HS-5 (cell line): Measurements from ENCODE around the gene ARL6IP4.

Source experiments
- DNase-seq: peaks from one replicate; pipeline ENCODE4 v3.0.0-alpha.2; 2012; ENCODE audit warnings: low read depth

The ARL6IP4 gene

DNA sequence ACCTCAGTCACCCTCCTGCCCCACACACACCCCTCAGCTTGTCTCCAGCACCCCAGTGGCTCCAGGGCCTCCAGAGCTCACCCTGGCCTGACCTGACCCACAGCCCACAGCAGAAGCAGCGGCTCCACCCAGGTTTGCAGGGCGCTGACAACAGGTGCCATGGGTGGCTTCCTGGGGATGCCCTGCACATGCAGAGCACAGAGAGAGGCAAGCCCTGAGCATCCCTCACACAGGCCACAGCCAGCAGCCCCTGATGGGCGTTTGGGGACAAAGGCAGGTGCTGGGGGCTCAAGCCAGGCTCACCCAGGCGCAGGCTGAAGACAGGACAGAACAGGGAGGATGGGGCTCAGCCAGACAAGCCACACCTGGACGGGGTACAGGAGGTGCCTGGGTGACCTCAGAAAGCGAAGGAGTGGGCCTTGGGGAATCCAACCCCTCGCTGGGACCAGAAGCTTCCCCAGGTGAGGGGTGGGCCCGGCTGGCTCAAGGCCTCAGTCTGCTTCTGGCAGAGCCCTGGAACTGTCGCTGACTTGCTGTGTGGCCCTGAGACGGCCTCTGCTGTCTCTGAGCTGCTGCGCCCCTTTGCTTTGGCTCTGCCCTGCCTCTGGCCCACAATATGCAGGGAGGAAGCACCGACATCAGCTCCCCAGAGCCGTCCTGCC, 10.6 kb downstream of the ARL6IP4 start:
- DNase-seq, result no peak

DNA sequence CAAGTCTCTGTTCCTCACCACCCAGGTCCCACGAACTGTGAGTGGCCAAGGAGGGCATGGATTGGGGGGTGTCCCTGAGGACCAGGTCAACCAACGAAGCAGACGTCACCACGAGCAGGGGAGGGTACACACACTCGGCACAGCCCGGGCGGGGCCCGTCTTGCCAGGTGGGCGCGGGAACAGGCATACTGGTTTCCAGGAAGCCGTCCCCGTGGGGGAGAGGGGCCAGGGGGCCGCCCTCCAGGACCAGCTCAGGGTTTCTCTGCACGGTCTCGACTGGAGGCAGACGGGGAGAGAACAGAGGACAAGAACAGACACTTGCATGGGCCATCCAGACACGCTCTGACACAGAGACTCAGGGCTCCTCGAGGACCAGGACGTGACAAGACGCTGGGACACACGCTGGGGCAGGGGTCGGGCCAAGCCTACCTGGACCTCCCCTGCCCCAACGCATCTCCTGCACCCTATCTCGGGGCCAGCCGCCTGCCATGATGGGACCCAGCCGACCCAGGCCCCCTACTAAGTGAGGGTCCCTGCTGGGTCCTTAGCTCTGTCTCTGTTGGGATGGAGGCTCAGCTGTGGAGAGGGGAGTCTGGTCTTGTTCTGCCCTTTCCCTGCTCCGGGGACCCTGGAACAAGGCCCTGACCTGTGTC, 11.3 kb downstream of the ARL6IP4 start:
- DNase-seq, result no peak

DNA sequence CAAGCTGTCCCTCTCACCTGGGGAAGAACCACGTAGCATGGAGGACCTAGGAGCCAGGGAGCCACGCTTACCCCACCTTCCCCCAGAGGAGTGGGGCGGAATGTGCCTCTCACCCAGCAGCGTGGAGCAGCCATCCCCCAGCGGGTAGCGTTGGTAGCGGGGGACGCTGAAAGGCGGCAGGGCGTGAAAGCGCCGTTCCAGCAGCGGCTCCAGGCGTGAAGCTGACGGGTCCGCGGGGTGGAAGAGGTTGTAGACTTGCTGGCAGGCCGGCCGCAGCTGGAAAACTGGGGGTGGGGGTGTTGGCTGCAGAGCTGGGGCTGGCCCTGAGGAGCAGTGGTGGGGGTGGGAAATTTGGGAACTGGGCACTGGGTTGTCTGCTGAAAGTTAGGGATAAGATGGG, 11.9 kb downstream of the ARL6IP4 start:
- no peak for DNase-seq

DNA sequence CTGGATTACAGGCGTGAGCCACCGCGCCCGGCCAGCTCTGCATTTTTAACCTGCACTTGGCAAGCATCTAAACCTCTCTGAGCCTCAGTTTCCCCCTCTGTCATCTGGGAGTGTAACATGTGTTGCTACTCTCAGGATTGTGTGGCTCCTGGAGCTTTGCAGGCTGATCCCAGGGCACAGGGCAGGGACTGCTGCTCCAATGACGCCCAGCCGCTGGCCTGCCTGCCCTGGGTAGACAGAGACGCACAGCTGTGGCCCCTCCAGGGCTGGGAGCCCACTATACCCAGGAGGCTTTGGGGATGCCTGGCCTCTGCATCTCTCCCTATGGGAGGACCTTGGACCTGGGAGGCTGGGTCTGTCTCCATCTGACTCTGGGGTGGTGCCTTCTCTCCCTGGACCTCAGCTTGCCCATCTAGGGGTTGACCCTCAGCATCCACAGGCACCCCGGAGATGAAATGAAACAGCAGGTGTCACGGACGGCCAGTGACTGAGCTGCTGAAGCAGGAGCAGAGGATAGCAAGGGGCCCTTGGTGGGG, 13.7 kb downstream of the ARL6IP4 start:
- DNase-seq, result no peak

DNA sequence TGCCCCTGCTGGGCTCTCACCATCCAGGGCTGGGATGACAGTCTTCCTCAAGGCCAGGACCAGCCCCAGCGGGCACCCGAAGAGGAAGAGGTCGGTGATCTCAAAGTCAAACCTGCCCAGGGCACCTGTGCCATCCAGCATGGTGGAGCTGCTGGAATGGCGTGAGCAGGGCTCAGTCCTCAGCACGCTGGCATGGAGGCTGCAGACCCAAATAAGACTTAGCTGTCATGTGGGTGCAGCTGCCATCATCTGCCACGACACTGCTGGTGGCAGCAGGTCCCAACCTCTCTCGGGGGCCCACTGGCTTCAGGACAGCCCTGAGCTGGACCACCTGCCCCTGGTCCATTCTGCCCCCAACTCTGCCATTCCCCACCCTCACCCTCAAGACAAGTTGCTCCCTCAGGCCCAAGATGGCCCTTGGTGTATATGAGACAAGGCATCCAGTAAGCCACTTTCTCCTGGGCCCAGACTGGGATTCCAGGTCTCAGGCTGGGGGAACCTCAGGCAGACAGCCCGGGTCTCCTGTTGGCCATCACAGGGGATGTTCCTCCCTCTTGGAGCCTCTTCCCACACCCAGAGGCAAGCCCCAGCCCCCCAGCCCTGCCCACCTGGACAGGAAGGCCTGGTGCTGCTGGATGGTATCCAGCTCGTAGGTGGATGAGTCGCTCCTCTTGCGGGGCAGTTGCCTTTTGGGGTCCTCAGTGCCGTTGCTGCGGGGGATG, 14.5 kb downstream of the ARL6IP4 start:
- DNase-seq, result no peak

DNA sequence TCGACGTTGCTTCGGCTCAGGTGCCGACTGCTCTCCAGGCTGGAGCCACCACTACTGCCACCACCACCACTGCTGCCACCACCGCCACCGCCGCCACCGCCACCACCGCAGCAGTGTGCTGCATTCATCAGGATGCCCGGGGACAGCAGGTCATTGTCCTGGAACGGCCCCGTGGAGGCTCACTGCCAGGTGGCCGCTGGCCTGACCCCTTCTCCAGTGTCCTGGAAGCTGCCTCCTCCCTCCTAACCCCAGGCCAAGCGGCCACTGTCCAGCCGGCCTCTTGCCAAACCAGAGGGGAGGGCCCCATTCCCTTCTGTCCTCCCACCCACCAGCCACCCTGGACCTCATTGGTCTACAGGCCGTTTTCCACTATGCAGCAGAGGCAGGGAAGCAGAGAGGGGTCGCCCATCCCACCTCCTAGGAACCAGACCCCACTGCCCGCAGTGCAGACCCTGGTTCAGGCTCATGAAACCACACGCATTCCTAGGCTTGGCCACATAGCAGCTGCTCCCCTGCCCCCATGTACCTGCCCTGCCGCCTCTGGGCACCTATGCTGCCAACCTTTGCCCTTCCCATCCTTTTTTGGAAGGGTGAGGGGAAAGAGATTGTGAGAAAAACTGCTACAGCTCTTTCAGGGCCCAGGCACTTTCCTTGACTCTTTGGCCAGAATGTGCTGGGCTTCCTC, 15.2 kb downstream of the ARL6IP4 start:
- DNase-seq, result no peak

DNA sequence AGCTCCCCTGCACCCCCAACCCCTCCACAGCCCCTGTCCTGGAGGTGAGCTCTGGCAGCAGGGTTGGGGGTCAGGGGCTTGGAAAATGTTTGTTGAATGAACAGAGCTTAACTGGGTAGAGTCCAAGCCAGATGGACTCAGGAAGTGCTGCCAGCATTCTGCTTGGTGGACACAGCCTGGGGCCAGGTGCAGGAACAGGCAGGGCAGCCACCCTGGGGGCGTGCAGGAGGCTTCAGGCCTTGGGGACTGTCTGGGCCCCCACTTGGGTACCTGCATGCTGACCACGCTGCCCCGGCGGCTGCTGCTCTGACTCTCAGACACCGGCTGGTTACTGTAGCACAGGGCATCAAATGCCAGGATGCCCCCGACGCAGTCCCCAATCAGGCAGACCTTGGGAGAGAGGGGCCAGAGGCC, 15.7 kb downstream of the ARL6IP4 start:
- no peak for DNase-seq

DNA sequence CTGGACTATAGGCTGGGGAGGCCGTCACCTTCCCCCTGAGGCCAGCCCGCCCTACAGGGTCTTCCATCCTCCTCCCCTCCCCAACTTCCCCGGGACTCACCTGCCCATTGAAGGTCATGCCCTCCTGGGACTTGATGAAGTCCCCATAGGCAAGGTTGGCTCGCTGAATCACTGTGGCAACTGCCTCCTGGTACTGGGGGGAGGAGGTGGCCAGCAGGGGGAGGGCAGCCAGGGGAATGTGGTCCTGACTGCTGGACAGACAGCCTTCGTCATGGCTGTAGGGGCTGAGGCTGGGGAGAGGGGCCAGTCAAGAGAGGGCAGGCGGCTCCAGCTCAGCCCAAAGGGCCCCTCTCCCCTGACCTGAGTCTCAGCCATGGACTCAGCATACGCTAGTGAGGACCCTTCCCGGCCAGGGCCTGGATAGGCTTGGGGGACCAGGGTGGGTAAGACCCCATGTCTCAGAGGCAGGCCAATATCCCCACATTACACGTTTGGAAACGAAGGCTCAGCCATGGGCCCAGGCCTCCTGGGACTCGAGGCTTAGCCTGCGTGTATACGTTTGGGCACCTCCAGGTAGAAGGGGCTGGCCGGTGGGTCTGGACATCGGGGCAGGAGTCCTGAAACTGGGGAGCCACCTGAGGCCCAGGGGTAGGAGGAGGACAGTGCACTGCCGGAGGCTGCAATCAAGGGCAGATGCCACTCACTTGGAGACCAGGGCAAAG, 16.3 kb downstream of the ARL6IP4 start:
- DNase-seq, result no peak

DNA sequence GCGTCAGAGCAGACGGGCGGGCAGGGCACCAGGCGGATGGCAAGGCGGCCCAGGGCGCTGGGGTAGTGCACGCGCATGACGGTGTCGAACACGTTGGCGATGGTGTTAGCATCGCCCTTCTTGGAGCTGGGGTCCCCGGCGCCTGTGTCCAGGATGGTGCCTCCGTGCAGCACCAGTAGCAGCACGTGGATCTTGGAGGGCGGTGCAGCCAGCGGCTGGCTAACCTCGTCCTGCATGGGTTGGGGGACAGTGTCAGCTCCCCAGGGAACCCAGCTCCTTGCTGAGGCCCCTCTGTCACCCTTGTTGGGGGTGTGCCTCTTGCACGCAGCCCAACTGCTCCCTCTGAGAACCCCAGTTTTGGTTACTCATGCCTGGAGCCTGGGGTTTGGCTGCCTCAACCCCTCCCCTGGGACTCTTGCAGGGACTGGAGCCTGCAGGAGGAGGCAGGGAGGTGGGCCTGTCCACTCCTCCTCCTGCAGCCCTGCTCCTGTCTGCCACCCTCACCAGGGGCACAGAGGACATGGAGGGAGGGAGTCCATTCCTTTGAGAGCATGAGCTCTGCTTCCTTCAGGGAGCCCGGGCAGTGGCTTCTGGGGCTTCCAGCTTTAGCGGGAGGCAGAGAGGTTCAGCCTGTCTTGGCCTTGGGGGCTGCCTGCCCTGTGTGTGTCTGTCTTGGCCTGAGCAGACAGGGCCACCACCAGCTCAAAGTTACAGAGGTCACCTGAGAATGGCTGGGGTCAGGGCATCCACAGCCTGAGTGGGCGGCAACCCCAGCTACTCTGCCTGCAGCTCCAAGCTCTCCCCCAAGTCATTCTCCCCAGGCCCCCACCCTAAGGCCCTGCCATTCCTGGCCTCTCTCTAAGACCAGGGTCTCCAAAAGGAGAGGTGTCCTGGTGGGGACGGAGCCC, 17.1 kb downstream of the ARL6IP4 start:
- DNase-seq, result no peak

DNA sequence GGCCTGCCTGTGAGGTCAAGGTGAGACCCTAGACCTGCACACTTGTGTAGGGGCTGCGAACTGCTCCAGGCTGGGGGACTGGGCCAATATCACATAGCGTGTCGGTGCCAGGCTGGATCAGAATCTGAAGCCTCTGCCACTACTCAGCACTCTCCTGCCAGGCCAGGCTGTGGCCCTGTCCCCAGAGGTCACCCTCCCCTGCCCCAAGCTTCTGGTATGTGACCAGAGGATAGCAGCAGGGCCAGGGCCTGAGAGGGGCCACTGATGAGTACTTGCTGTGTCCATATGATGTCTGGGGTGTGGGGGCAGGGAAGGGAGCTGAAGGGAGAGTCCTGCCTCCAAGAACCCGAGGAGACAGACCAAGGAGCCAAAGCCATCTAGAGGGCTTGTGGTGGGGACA, 17.8 kb downstream of the ARL6IP4 start:
- no peak for DNase-seq

DNA sequence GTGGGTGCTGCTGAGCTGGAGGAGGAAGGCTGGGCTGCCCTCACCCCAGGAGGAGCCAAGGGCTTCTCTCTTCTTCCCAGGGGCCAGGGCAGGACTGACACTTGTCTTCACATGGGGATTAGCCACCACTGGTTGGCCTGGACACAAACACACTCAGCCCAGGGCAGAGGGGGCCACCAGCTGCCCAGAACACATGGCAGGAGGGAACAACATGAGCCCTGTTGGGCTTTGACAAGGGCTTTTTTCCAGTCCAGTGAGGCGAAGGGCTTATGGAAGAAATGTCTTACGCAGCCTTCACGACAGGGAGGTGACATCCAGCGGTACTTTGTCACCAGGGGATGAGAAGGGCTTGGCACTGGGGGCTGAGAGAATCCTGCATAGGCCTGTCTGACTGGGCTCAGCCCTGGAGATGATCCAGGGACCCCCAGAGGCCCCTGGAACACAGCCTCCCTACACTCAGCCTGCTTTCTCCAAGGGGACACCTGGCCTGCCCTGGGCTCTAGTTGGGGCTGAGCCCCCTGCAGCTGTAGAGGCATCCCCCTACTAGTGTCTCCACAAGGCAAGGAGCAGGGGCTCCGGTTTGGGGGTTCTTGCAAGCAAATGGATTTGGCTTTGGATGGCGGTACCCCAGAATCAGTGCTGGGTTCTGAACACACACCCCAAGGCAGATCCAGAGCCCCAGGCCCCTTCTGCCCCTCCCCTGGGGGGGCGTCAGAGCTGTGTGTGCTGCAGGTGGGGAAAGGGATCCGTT, 18.9 kb downstream of the ARL6IP4 start:
- no peak for DNase-seq

DNA sequence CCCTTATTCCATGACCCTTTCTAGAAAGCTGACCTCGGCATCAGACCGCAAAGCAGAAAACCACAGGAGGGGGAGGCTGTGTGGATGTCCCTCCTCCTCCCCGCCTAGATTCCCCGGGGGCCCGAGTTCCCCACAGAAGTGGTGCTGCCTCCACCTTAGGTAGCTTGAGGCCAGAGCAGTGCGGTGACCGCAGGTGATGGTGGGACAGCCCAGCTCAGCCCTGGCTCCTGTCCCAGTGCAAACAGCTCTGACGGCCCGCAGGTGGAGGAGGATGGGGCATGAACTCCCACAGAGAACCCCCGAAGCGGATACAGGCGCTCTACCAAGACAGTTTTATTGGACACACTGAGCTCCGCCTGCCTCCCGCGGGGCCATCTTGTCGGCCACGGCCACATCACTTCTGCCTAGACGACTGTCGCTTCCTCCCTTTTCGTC, 19.5 kb downstream of the ARL6IP4 start:
- DNase-seq, result no peak

DNA sequence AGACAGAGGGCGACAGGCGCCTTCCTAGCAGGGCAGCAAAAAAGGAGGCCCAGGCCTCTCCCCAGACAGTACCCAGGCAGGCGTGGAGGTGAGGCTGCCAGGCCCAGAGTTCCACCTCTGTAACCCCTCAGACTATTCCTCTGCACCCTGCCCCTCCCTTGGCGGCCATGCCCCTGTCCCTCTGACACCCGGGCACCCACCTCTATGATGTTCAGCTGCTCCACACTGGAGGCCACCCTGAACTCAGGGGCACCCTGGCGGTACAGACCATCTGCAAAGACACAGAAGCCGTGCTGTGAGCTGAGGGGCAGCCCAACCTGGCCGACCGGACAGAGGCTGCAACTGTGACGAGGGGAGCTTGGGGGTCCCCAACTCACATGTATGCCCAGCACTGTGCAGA, 20.1 kb downstream of the ARL6IP4 start:
- DNase-seq, result no peak

DNA sequence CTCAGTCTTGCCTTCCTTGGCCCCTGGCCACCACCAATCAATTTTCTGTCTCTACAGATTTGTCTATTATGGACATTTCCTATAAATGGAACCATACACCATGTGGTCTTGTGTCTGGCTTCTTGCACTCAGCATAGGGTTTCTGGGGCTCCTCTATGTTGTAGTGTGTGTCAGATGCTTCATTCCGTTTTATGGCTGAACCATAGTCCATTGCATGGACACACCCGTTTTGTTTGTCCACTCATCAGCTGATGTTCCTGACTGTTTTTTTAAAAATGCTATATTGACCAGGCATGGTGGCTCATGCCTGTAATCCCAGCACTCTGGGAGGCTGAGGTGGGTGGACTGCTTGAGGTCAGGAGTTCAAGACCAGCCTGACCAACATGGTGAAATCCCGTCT, 21.0 kb downstream of the ARL6IP4 start:
- no peak for DNase-seq

DNA sequence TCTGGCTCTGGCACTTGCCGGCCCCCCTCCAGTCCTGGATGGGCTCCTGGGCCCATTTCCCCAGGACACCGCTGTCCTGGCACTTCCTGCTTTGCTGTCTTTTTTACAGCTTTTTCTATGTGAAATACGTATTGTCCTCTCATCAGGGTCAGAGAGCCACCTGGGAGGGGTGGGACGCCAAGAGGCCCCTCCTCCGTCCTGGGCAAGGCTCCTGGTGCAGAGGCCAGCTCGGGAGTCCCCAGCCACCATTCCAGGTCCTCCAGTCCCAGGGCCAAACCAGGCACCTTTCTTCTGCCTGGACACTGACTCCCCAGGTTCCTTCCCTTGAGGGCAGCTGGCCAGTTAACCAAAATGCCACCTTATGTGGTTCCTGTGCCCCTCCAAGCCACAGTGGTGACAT, 22.8 kb downstream of the ARL6IP4 start:
- no peak for DNase-seq

DNA sequence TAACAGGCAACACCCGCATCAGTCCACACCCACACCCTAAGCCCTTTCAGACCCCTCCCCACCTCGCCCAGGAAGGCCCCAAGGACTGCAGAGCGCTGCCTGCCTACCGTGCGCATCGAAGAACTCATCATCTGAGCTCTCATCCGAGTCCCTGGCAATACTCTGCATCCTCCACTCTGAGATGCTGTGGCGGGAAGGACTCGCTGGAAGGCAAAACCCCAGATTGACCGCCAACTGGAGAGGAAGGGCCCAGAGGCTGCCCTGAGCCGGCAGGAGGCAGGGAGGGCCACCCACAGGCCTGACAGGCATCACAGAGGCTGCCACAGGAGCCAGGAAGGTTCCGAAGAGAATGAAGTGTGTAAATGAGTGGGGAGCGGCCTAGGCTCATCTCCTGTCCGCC, 23.8 kb downstream of the ARL6IP4 start:
- no peak for DNase-seq

DNA sequence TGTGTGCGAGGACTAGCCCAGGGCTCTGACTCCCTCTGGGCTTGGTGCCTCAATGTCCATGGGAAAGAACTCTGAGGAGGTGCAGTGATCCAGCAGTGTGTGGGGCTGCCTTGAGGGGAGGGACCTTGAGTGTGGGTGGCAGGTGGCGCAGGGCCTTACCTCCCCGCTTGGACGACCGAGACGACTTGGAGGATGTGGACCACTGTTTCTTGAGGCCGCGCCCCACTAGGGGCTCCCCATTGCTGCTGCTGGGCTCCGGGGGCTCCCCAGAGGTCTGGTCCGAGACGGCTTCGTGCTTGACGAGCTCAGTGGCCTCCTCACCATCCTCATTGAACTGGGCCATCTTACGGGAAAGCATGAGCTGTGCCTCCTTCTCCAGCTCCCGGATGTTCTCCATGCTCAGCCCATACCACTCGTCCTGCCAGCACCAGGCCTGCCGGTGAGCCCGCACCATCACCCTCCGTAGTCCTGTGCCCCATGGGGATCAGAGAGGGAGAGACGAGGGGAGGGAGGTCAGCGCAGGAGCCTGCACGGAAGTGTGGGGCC, 24.7 kb downstream of the ARL6IP4 start:
- no peak for DNase-seq

DNA sequence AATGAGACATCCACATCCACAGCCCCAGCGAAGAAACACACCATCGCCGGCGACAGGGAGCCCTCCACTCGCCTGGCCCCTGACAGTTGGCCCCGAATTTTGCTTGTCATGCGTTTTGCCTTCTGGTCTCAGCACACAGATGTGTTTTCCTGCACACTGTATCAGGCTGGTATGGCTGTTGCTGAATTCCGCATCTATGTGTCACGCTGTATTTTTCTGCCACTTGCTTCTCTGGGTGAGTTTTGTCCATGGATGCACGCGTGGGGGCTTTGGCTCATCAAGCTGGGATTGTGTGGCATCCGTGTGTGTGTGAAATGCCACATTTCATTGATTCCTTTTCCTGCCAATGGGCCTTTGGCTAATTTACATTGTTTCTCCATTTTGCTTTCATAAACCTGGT, 26.5 kb downstream of the ARL6IP4 start:
- peak; percentile 9 for DNase-seq

DNA sequence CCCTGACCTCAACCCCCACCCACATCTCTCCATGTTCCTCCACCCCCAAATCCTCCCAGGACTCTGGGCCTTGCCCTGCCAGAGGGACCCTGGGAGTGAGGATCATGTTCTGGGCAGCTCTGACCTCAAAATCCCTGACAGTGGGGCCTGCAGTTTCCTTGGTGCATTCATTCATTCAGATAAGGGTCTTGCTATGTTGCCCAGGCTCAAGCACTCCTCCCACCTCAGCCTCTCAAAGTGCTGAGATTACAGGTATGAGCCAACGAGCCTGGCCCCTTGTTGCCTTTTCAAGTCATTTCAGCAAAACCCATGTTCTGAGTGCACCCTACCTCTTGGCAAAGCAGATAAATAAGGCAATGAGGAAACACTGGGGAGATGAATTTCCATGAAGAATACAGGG, 29.6 kb downstream of the ARL6IP4 start:
- DNase-seq, result no peak

DNA sequence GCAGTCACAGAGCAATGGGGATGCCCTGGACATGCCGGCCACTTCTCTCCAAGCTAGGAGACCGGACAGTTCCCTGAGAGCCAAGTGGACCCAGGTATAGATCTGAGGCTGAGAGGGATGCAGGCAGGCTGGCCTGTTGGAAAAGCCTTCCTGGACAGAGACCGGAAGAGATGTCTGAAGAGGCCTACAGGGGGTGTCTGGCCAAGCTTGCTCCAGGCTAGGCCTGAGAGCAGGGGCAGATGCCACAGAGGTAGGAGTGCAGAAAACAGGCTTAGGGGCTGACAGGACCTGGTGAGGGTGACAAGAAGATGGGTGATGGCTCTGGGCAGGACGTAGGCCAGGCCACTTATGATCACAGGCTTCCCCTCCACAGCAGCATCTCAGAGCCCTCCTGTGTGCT, 30.2 kb downstream of the ARL6IP4 start:
- no peak for DNase-seq
